ENCODE data around the gene UBA1.

Gene UBA1

GRCh38 chrX:47228550-47229270 lies 35.1 kb downstream of the UBA1 start:
- no peak for TF ChIP-seq CTCF (conservative IDR thresholded peaks at IDR 0.05; ENCODE audit: low read depth, low read length)
- H3K36me3 ChIP-seq (ENCODE audit: insufficient read depth) = no peaks in the 10 kb centered on the region
- H2AFZ ChIP-seq (ENCODE audit: low read depth) = no peak overlapping the region
- H3K4me2 ChIP-seq = no peak overlapping the region
- peaks cover 13% of the 10 kb centered on the region for H3K4me1 ChIP-seq (ENCODE audit: low read depth, poor library complexity, severe bottlenecking)
- H3K4me3 ChIP-seq (IDR thresholded peaks at IDR 0.05; ENCODE audit: insufficient read depth, low read depth, low read length) = no peak overlapping the region
- no peak overlapping the region for H3K27ac ChIP-seq
- H3K9ac ChIP-seq = no peak overlapping the region
- no peaks in the 10 kb centered on the region for H3K27me3 ChIP-seq (ENCODE audit: insufficient read depth, low read depth)
- no peaks in the 10 kb centered on the region for H4K20me1 ChIP-seq (ENCODE audit: insufficient read depth)
- H3K79me2 ChIP-seq (ENCODE audit: insufficient read depth, low read depth) = no peaks in the 10 kb centered on the region

- no peak overlapping the region for H3K9ac ChIP-seq
- H3K36me3 ChIP-seq (ENCODE audit: insufficient read depth) = no peaks in the 10 kb centered on the region
Measured at GRCh38 chrX:47229427-47229826, 35.8 kb downstream of the UBA1 start.

GRCh38 chrX:47230136-47230868 lies 36.7 kb downstream of the UBA1 start:
- no peak overlapping the region for H3K9ac ChIP-seq
- no peaks in the 10 kb centered on the region for H4K20me1 ChIP-seq (ENCODE audit: insufficient read depth)
- H3K4me2 ChIP-seq = no peak overlapping the region
- no peak for TF ChIP-seq CTCF (conservative IDR thresholded peaks at IDR 0.05; ENCODE audit: low read depth, low read length)
- peaks cover 19% of the 10 kb centered on the region for H3K4me1 ChIP-seq (ENCODE audit: low read depth, poor library complexity, severe bottlenecking)
- H3K36me3 ChIP-seq (ENCODE audit: insufficient read depth) = no peaks in the 10 kb centered on the region
- H3K27me3 ChIP-seq (ENCODE audit: insufficient read depth, low read depth) = no peaks in the 10 kb centered on the region
- H3K4me3 ChIP-seq (IDR thresholded peaks at IDR 0.05; ENCODE audit: insufficient read depth, low read depth, low read length) = no peak overlapping the region
- H2AFZ ChIP-seq (ENCODE audit: low read depth) = no peak overlapping the region
- H3K79me2 ChIP-seq (ENCODE audit: insufficient read depth, low read depth) = peaks cover 13% of the 10 kb centered on the region; the same call in 1 of the 2 replicates
- H3K27ac ChIP-seq = no peak overlapping the region

More at GRCh38 chrX:47229427-47229826, 35.8 kb downstream of the UBA1 start:
- H3K4me3 ChIP-seq (IDR thresholded peaks at IDR 0.05; ENCODE audit: insufficient read depth, low read depth, low read length) = no peak overlapping the region
- no peak overlapping the region for H3K4me2 ChIP-seq
- no peak overlapping the region for H2AFZ ChIP-seq (ENCODE audit: low read depth)
- no peak overlapping the region for H3K27ac ChIP-seq
- no peaks in the 10 kb centered on the region for H4K20me1 ChIP-seq (ENCODE audit: insufficient read depth)
- peaks cover 15% of the 10 kb centered on the region for H3K4me1 ChIP-seq (ENCODE audit: low read depth, poor library complexity, severe bottlenecking)
- H3K79me2 ChIP-seq (ENCODE audit: insufficient read depth, low read depth) = peaks cover 6% of the 10 kb centered on the region; the same call in 1 of the 2 replicates
- no peak for TF ChIP-seq CTCF (conservative IDR thresholded peaks at IDR 0.05; ENCODE audit: low read depth, low read length)
- no peaks in the 10 kb centered on the region for H3K27me3 ChIP-seq (ENCODE audit: insufficient read depth, low read depth)

GRCh38 chrX:47231167-47231566 lies 37.5 kb downstream of the UBA1 start:
- no peaks in the 10 kb centered on the region for H4K20me1 ChIP-seq (ENCODE audit: insufficient read depth)
- H3K27me3 ChIP-seq (ENCODE audit: insufficient read depth, low read depth) = no peaks in the 10 kb centered on the region
- no peak overlapping the region for H3K9ac ChIP-seq
- no peak overlapping the region for H2AFZ ChIP-seq (ENCODE audit: low read depth)
- H3K4me2 ChIP-seq = no peak overlapping the region
- no peaks in the 10 kb centered on the region for H3K36me3 ChIP-seq (ENCODE audit: insufficient read depth)
- no peak for TF ChIP-seq CTCF (conservative IDR thresholded peaks at IDR 0.05; ENCODE audit: low read depth, low read length)
- peaks cover 13% of the 10 kb centered on the region; the same call in 1 of the 2 replicates for H3K79me2 ChIP-seq (ENCODE audit: insufficient read depth, low read depth)
- no peak overlapping the region for H3K4me3 ChIP-seq (IDR thresholded peaks at IDR 0.05; ENCODE audit: insufficient read depth, low read depth, low read length)
- no peak overlapping the region for H3K27ac ChIP-seq
- H3K4me1 ChIP-seq (ENCODE audit: low read depth, poor library complexity, severe bottlenecking) = peaks cover 19% of the 10 kb centered on the region
